HG03095 (cell line): ENCODE results near the gene SLC44A2.

Experiments used
- ATAC-seq: cut with Tn5 transposase; IDR thresholded peaks from one replicate; pipeline ENCODE4 v1.9.1; 2021; ENCODE audit warnings: moderate library complexity; ENCODE audit not compliant: unreplicated experiment

The SLC44A2 gene

GRCh38 chr19:10615429-10616023 lies 9.8 kb upstream of the SLC44A2 start:
- ATAC-seq: no peak

DNA sequence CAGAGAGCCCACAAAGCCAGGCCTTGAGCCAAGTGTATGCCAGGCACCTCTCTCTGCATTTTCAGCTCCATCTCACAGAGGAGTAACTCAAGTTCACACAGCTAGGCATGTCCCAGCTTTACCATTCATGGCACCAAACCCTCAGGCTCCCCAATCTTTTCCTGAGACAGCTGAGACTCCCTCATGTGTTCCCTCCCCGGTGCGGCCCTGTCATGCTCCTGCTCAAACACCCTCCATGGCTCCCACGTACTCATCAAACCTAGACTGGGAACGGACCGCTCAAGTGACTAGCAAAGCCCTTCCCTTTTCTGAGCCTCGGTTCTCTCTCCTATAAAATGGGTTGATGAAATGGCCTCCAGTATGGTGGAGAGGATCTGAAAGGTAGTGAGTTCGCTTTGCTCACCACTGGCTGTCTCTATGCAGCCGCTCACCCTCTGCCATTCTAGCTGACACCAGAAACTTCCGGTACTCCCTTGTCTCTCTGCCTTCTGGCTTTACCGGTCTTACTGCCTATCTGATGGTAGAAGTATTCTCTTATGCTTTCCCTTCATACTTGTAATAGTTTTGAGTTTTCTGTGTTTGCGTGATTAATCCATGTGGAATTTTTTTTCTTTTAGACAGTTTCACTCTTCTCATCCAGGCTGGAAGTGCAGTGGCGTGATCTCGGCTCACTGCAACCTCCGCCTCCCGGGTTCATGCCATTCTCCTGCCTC lies 7.8 kb upstream of the SLC44A2 start:
- no peak for ATAC-seq

- no peak for ATAC-seq
Measured at GRCh38 chr19:10618846-10619245, 6.5 kb upstream of the SLC44A2 start.

- ATAC-seq: no peak
Measured at GRCh38 chr19:10620786-10621185, 4.6 kb upstream of the SLC44A2 start.

DNA sequence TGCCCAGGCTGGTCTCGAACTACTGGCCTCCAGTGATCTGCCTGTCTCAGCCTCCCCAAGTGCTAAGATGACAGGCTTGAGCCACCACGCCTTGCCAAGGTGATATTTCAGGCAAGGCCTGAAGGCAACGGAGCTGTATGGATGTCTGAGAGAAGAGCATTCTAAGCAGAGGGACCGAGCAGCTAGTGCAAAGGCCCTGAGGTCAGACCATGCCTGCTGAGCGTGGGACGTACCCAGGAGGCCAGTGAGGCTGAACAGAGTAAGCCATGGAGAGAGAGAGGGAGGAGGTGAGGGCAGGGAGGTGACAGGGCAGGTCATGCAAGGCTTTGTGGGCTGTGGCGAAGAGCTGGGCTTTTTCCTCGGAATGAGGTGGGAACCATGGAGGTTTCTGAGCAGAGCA lies 3.4 kb upstream of the SLC44A2 start:
- ATAC-seq: no peak

DNA sequence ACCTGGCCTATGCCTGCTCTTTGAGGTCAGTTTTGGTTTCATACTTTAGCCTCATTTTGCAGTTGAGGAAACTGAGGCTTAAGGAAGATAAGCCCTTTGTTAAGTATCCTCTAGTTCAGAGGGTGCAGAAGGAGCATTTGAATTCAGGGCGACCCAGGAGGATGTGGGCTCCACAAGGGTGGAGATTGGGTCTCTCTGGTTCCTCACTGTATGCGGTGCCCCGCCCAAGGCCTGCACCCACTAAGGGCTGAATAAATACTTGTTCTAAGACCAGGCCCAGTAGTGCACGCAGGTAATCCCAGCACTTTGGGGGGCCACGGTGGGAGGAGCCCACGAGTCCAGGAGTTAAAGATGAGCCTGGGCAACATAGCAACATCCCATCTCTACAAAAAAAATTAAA lies 768 bp upstream of the SLC44A2 start:
- ATAC-seq: no peak

DNA sequence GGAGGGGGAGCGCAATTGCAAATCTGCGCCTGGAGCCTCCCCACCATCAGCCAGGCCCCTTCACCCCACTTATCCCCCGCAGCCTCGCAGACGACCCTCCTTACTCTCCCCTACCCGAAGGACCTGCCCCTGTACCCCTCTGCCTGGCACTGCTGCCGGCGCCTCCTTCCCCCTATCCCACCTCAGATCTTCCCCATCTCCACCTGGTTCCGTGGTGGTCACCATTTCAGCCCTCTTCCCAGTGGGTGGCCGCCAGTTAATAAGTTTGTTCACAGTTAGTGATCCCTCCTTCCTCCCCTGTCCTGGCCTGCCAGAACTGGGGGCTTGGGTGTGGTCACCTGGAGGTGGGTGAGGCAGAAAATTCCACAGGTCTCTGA lies 397 bp downstream of the SLC44A2 start:
- ATAC-seq: no peak

DNA sequence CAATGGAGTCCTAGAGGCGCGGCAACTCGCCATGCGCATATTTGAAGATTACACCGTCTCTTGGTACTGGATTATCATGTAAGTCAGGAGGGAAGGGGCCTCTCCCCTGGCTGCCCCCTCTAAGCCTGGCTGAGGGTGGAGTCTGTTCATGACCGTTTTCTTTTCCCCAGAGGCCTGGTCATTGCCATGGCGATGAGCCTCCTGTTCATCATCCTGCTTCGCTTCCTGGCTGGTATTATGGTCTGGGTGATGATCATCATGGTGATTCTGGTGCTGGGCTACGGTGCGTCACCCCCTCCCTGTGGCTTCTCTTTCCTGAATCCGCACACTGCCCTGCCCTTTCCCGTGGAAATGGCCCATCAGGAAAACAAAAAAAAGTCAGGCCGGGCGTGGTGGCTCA lies 6.5 kb downstream of the SLC44A2 start:
- ATAC-seq: no peak

DNA sequence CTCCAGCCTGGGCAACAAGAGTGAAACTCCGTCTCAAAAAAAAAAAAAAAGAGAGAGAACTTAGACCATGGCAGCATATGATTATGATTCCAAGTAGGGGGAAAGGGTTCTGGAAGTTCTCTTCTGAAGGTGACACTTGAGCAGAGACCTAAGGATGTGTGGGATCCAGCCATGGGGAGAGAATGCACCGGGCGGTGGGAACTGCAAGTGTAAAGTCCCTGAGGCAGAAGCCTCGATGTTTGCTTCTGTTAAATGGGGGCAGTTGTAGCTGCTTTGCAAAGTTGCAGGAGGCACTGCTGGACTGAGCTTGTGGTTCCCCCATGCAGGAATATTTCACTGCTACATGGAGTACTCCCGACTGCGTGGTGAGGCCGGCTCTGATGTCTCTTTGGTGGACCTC lies 9.1 kb downstream of the SLC44A2 start:
- no peak for ATAC-seq

DNA sequence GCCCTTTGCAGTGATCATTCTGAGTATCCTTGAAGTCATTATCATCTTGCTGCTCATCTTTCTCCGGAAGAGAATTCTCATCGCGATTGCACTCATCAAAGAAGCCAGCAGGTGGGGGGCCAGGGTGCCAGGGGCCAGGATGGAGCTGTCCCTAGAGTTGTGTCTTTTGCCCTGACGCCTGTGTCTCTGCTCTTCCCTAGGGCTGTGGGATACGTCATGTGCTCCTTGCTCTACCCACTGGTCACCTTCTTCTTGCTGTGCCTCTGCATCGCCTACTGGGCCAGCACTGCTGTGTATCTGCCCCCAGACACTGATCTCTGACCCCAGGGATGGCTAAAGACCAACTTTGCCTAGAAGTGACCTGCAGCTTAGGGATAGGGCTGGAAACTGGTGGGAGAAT lies 9.6 kb downstream of the SLC44A2 start:
- no peak for ATAC-seq

DNA sequence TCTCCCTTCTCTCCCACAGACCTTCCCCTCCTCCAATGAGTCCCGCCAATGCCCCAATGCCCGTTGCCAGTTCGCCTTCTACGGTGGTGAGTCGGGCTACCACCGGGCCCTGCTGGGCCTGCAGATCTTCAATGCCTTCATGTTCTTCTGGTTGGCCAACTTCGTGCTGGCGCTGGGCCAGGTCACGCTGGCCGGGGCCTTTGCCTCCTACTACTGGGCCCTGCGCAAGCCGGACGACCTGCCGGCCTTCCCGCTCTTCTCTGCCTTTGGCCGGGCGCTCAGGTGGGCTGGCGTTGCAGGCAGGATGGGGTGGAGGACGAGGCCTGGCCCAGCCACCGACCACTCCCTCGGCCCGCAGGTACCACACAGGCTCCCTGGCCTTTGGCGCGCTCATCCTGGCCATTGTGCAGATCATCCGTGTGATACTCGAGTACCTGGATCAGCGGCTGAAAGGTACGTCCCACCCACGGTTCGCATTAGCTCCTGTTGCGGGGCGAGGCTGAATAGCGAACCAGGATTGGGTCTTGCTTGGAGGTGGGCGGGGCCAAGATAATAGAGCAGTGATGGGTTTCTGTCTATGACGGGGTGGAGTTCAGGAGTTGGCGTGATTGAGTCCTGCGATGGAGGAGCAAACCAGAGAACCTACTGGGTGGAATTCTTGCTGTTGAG lies 11.1 kb downstream of the SLC44A2 start:
- ATAC-seq: no peak

DNA sequence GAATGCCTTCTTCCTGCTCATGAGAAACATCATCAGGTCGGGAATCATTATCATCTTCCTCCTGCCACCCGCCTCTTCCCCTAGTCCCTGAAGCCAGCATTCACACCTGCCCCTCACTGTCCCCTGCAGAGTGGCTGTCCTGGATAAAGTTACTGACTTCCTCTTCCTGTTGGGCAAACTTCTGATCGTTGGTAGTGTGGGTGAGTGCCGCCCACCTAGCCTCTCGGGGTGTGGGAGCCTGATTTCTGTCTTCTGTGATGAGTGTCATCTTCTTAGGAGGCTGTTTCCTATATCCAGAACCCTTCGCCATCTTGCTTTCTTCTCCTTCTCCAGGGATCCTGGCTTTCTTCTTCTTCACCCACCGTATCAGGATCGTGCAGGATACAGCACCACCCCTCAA lies 12.5 kb downstream of the SLC44A2 start:
- no peak for ATAC-seq

DNA sequence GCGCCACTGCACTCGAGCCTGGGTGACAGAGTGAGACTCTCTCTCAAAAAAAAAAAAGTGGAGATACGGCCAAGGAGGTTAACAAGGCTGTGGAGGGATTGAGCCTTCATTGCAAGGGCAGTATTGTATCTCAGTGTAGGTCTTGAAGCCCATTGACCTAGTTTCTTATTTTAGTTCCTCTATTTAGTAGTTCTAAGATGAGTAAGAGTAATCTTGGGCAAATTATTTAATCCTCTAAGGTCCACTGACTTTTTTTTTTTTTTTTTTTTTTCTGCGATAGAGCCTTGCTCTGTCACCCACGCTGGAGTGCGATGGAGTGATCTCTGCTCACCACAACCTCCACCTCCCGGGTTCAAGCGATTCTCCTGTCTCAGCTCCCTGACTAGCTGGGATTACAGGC lies 14.5 kb downstream of the SLC44A2 start:
- ATAC-seq: peak; percentile 48

GRCh38 chr19:10640361-10640760 lies 15.0 kb downstream of the SLC44A2 start:
- no peak for ATAC-seq

GRCh38 chr19:10641248-10641647 lies 15.9 kb downstream of the SLC44A2 start:
- ATAC-seq: no peak

DNA sequence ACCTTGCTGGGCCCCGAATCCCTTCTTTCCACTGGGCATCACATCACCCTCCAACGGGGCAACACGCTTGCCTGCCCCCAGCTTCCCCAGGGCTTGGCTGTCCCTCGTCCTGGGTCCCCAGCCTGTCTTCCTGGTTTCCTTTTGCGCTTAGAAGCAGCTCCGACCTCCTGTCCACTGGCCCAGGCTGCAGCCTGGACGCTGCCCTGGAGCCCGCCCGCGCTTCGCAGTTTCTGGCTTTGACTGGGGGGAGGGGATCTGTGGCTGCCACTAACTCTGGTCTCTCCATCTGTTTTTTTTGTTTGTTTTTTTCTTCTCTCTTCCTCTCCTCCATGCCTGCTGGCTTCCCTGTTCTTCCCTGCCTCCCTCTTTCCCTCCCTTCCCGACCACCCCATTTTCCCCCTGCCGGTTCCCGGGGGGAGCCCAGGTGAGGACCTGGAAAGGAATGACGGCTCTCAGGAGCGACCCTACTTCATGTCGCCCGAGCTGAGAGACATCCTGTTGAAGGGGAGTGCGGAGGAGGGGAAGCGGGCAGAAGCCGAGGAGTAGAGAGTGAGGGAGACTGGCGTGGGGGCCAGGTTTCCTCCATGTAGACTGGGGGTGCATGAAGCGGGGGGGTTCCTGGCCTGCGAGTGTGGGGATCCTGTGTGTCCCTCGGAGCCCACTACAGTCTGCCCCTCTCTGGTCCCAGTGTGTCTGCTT lies 17.3 kb downstream of the SLC44A2 start:
- no peak for ATAC-seq

GRCh38 chr19:10643172-10643967 lies 18.0 kb downstream of the SLC44A2 start:
- ATAC-seq: no peak

GRCh38 chr19:10643968-10644259 lies 18.6 kb downstream of the SLC44A2 start:
- no peak for ATAC-seq

DNA sequence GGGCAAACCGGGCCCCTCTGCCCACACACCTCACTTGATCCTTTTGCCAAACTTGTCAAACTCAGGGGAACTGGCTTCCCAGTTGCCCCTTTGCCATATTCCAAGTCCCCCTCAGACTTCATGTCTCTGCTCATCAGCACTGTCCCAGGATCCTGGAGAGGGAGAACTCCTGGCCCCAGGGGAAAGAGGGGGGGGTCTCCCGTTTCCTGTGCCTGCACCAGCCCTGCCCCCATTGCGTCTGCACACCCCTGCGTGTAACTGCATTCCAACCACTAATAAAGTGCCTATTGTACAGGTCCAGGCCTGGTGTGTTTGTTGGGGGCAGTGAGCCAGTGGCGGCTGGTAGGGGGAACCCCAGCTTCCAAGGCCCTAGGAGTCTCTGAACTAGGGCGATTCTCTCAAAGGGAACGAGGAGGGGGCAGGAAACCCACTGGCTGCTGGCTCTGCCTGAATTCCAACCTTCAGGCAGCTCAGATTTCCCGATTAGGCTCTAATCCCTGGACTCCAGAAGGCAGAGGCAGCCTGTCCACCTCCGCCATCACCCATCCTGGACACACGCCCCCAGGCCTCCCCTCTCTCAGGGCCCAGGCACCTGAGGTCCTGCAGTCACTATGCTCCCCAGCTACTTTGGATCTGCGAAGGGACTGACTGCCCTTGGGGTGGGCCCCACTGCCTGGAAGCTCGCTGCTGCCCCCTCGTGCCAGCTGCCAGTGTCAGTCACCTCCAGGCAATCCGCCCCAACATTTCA lies 19.1 kb downstream of the SLC44A2 start:
- no peak for ATAC-seq

GRCh38 chr19:10646456-10647159 lies 21.3 kb downstream of the SLC44A2 start:
- ATAC-seq: no peak
